Upper lobe of left lung (tissue), 4 donors: ENCODE results near the gene DGLUCY.

Experiments used
- CTCF ChIP-seq, 6 experiments: fragments of 450-650 bp in 4 of 6; fragments of 200-600 bp in 2 of 6; sonication (generic) in 2 of 6; IDR thresholded peaks; one replicate each; pipeline ENCODE4 v1.5.1; 2016 to 2019; ENCODE audit warnings: antibody characterized with exemption in 6 of 6
- POLR2A ChIP-seq, 4 donors: fragments of 450-650 bp; IDR thresholded peaks; one replicate each; pipeline ENCODE4 v1.5.1; 2016 to 2017; ENCODE audit warnings: antibody characterized with exemption in 4 of 4, mild to moderate bottlenecking in 2 of 4
- POLR2AphosphoS5 ChIP-seq, 2 donors: sonication (generic); formaldehyde crosslinking; IDR thresholded peaks; one replicate each; pipeline ENCODE4 v1.5.1; 2017; ENCODE audit warnings: antibody characterized with exemption in 2 of 2

- TF ChIP-seq POLR2A (IDR thresholded peaks at IDR 0.05) (no peak), CTCF (IDR thresholded peaks at IDR 0.05) (no peak), POLR2AphosphoS5 (IDR thresholded peaks at IDR 0.05) (no peak)
Measured at GRCh38 chr14:91128699-91129098, 14.8 kb downstream of the DGLUCY start.
